Stimulated activated CD8-positive, alpha-beta memory T cell treated with anti-CD3 and anti-CD28 coated beads, Interleukin-15, amount 100 ng/mL, for 4 hours (primary cell): ENCODE measurements around the gene CAB39.

Experiments
- DNase-seq, 2 donors: peaks; one replicate each; pipeline ENCODE4 v3.0.0-alpha.2; 2020; ENCODE audit warnings: low read depth in 2 of 2

The CAB39 gene

DNA sequence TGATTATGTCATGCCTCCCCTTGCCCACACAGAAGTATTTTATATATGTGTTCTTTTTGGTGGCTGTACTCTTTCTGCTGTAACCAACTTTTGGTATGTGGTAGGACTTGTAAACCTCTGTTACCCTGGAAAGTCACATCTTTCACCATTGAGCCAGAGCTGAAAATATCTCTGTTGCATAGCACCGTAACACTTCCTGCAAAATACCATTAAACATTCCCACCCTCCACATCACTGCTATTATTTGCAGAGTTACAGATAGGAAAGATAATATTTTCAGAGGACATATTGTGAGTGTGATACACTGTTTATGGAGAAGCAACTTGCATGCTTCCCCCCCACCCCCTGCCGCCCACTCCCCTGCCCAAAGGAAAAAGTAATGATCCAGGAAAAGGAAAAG, 44.8 kb downstream of the CAB39 start:
- DNase-seq, result no peak

DNA sequence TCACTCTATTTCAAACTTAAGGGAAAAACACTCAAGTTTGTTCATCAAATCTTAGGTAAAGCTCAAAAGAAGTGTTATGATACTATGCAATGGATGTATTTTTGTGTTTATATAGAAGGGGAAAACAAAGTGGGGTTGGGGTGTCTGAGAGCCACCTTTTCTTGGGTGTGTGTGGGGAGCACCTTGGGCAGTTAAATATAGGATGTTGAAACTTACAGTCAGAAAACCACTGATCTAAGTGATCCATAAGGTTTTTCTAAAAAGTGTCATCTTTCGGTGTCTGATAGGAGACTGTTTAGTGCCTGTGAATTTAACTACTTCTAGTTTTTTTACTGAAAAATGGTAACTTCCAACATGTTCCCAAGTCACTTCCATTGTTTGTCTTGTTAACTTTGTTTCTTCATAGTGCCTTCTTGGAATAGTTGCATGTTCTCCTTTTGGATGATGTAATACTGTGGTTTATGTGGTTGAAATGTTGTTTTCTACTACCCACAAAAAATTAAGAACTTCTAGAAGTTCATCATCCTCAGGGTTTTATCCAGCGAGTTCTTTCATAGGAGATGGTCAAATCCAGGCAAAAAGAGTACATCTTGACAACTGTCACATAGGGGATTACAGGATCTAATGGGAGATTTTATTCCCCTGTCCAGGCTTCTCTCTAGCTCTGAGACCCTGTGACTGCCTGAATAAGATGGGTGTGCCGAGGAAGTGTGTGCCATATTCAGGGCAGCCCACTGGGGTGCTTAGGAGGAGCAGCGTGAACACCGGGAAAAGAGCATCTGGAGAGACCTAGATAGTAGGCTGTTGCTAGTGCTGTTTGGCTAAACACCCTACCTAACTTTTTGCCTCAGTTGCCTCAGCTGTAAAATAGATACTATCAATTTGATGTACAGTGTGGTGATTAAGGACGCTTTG, 46.2 kb downstream of the CAB39 start:
- no peak for DNase-seq

- no peak for DNase-seq
These were observed 47.0 kb downstream of the CAB39 start for GRCh38 chr2:230759481-230760167.

GRCh38 chr2:230761704-230762103, 49.1 kb downstream of the CAB39 start:
- no peak for DNase-seq

GRCh38 chr2:230762317-230762896, 49.8 kb downstream of the CAB39 start:
- DNase-seq, result no peak

DNA sequence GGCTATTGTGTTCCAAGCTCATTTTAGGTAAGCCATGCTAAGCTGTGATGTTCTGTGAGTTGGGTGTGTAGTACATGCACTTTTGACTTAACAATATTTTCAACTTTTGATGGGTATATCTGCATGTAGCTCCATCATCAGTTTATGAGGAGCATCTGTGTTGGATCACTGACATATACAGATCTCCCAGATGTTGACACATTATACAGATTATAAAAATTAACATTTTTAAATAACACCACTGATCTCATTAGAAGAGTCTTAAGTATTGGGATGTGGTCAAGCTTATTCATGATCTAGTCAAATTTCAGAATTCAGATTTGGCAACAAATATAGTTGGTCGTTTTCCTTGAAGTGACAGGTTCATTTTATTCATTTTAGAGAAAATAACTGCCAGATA, 51.7 kb downstream of the CAB39 start:
- DNase-seq, result no peak

DNA sequence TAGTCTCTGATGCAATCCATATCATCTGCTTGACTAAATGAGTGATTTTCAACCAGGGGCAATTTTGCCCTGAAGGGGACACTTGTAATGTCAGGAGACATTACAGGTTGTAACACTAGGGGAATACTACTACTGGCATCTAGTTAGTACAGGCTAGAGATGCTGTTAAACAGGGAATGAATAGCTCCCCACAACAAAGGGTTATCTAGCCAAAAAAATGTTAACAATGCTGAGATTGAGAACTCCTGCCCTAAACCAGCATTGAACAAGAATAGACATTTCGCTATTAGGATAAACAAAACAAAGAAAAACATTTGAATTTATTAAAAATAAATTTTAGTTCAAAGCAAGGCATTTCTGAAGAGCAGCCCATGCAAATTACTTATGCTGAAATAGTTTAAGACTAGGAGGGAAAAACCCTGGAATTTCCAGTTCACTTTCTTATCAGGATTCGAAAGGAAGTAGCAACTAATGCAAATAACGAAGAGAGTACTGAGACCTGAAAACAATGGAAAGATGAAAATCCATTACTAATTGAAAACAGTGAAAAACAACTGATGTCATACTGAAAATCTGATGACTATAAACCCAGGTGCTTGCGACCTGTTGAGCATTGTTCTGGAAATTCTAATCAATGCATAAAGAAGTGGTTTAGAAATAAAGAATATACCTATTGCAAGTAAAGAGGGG, 53.1 kb downstream of the CAB39 start:
- no peak for DNase-seq

GRCh38 chr2:230767862-230768388, 55.3 kb downstream of the CAB39 start:
- DNase-seq, result no peak

DNA sequence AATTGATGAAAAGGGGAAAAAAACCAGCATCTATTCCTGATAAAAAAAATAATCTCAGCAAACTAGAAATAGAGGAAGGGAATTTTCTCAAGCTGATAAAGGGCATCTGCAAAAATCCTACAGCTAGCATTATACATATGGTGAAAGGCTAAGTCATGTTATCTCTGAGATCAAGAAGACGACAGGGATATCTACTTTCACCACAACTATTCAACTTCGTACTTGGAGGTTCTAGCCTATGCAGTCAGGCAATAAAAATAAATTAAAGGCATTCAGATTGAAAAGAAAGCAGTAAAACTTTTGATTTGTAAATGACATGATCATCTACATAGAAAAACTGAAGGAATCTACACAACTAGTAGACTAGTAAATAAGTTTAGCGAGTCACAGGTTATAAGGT, 58.2 kb downstream of the CAB39 start:
- no peak for DNase-seq

DNA sequence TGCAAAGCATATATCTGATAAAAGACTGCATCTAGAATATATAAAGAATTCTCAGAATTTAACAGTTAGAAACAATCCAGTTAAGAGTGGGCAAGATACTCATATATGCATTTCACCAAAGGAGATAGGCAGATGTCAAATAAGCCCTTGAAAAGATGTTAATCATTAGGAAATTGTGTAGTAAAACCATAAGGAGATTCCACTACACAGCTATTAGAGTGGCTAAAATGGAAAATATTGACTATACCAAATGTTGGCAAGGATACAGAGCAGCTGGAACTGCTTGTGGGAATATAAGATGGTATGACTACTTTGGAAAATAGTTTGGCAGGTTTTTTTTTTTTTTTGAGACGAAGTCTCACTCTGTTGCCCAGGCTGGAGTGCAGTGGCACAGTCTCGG, 59.5 kb downstream of the CAB39 start:
- DNase-seq, result no peak

GRCh38 chr2:230773039-230773773, 60.6 kb downstream of the CAB39 start:
- DNase-seq, result no peak

DNA sequence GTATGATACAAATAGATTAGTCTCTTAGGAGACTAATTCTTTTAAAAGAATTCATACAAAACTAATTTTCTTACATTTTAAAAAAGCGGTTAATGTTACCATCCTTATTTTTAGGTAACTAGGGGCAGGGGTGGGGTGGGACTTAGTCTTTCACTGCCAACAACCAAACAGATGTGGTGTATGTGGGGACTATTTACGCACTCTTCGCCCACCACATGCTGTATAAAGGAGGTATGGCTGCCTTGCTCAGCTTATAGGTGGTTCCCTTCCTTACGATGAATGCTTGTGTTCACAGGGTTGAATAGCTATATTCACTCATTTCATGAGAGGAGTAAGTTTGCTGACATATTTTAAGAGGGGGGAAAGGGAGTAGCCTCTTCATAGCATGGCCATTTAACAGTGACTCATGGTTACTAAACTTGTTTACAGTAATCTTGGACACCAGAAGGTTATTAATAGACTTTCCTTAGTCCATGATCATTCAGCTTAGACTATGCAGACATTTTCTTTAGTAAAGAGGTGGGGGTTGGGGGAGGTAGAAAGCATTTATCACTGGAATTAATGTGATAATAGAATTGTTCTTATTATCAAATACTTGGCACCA, 61.8 kb downstream of the CAB39 start:
- DNase-seq, result no peak

- no peak for DNase-seq
These were observed 63.1 kb downstream of the CAB39 start for GRCh38 chr2:230775737-230776136.

GRCh38 chr2:230777721-230778120, 65.1 kb downstream of the CAB39 start:
- no peak for DNase-seq

GRCh38 chr2:230778350-230779063, 65.9 kb downstream of the CAB39 start:
- no peak for DNase-seq

DNA sequence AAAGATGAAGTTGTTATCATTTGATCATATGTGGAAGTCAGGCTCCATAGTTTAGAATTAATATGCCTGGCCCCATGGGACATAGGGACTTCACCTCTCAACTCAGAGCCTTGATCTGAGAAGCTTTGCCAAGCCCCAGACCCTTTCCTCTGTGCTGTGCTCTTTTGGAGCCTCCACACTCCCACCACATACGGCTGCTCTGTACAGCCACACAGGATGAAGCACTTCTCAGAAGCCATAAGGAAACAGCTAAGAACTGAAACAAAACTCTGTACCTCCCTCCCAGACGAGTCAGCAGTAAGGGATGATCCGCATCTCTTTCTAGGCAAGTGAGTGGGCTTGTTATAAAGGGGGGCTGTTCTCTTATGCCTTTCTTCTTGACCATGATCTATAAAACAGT, 66.5 kb downstream of the CAB39 start:
- no peak for DNase-seq

- DNase-seq, result no peak
These were observed 67.0 kb downstream of the CAB39 start for GRCh38 chr2:230779607-230780006.

- peak; percentile 2 to 28 for DNase-seq
These were observed 68.6 kb downstream of the CAB39 start for GRCh38 chr2:230781130-230781797.

GRCh38 chr2:230783101-230783500, 70.5 kb downstream of the CAB39 start:
- DNase-seq, result no peak

- DNase-seq, result no peak
These were observed 72.2 kb downstream of the CAB39 start for GRCh38 chr2:230784795-230785194.
